Stomach (tissue), 4 donors: ENCODE data around the gene TCF21.

ENCODE experiments used
- CTCF ChIP-seq, 7 experiments: fragments of 450-650 bp in 4 of 7; fragments of 200-600 bp in 3 of 7; sonication (generic) in 3 of 7; IDR thresholded peaks; one replicate each; pipeline ENCODE4 v1.5.1; 2016 to 2019; ENCODE audit warnings: antibody characterized with exemption in 7 of 7, control low read depth in 2 of 7, mild to moderate bottlenecking in 1 of 7
- EP300 ChIP-seq: sonication (generic); formaldehyde crosslinking; IDR thresholded peaks from one replicate; pipeline ENCODE4 v1.6.1; 2017; ENCODE audit warnings: antibody characterized with exemption
- POLR2A ChIP-seq, 4 donors: fragments of 450-650 bp; IDR thresholded peaks; one replicate each; pipeline ENCODE4 v1.6.1; 2016; ENCODE audit warnings: antibody characterized with exemption in 4 of 4, control low read depth in 2 of 4, mild to moderate bottlenecking in 1 of 4, moderate library complexity in 1 of 4
- POLR2AphosphoS5 ChIP-seq, 3 donors: sonication (generic); formaldehyde crosslinking; IDR thresholded peaks; one replicate each; pipeline ENCODE4 v1.6.1; 2016; ENCODE audit warnings: antibody characterized with exemption in 3 of 3

GRCh38 chr6:133918208-133918930 lies 29.5 kb downstream of the TCF21 start:
- TF ChIP-seq POLR2AphosphoS5 (IDR thresholded peaks at IDR 0.05) (no peak), EP300 (no peak), CTCF (IDR thresholded peaks at IDR 0.05) (no peak), POLR2A (IDR thresholded peaks at IDR 0.05) (no peak)
